NCI-H1092 (cell line): ENCODE data around the gene CBARP.
"Not testable (repeated sequence)": the region's sequence is repeated elsewhere in the genome, so short reads cannot be mapped to it uniquely, and the experiment has no call there.

ENCODE experiments used
- DNase-seq: peaks from one replicate; lab custom pipeline; 2025; lab: John Stamatoyannopoulos, UW

CBARP gene

DNA sequence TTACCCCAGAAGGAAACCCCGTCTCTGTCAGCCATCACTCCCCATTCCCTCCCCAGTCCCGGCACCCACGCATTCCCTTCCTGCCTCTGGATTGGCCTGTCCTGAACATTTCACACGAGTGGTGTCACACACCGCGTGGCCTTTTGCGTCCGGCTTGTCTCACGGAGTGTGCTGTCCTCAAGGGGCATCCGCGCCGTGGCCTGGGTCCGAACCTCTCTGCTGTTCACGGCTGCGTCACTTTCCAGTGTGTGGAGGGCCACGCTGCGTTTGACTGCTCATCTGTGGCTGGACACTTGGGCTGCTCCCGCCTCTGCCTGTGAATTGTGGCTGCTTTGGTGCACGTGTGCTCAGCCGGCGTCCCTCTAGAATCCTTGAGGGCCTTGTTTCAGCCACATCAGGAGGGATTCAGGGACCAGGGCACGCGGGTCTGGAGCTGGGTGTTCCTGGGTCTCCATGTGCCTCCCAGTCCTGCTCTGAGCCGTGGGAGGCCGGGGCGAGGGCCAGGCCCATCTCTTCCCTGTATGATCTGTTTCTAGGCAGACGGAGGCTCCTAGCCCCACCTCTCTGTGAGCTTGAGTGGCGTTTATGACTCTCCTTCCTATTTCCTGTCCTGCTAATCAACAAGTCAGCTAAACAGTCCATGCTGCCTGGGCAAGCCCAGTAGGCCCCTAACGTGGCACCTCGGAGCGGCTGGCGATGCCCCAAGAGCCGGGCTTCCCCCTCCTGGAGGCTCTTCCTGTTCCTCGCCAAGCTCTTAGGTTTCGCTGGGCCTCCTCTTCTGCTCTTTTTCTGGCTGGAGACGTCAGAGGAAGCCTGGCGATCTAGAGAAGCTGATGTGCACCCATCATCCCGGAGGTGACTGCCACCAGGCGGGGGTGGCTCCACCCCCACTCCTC, 24.2 kb downstream of the CBARP start:
- no peak for DNase-seq

DNA sequence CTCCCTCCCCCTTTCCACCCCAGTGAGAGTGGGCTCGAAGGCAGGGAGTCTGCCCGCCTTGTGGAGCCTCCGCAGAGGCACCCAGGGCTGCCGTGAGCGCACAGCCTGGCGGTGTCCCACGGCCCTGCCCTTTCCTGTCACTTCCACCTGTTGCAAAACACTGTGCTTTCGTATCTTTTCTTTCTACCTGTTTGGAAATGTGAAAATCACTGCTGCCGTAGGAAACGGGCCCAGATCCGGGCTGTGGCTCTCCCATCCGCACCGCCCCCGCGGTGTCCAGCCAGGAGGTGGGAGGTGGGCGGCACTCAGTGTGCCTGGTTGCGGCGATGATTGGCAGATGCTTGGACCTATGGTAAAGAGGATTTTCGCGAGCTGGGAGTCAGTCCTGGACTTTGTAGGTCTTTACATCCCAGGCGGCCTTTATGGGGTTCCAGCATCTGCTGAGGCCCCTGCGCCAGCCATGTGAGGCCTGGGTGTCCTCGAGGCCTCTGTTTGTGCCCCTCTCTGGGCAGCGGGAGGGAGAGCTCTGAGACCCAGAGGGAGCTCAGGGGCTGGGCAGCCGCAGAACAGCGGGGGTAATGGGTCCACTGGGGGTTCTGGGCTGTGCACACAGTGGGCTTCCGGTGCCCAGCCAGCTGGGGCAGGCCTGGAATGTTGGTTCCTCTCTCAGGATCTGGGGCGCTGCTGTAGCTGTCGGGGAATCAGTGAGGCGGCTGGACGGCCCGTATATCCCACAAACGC, 26.1 kb downstream of the CBARP start:
- no peak for DNase-seq

DNA sequence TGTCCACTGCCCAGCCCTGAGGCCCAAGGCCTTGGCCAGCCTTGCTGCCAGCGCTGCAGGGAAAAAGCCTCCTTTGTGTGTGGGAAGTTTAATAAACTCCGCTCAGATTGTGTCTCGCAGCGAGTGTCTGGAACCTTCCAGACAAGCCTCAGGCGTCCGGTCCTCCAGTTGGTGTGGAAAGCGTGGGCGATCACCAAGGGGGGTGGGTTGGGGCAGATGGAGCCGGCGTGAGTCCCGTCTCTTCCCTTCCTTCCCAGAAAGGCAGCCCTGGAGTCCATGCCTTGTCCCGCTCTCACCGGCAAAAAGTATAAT, 27.6 kb downstream of the CBARP start:
- DNase-seq: no peak

DNA sequence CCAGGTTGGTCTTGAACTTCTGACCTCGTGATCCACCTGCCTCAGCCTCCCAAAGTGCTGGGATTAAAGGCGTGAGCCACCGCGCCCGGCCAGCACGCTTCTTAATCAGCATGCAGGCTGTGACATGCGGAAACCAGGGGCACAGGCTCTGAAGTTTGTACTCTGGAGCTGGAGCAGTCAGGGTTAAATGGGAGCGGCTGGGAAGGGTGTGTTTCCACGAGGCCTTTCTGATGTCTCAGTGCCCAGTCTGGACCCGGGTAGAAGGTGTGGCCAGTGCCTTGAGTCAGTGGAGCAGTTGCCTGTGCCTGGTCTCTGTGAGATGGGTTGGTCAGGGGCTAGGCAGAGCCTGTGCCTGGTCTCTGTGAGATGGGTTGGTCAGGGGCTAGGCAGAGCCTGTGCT, 29.0 kb downstream of the CBARP start:
- DNase-seq: not testable (repeated sequence)

DNA sequence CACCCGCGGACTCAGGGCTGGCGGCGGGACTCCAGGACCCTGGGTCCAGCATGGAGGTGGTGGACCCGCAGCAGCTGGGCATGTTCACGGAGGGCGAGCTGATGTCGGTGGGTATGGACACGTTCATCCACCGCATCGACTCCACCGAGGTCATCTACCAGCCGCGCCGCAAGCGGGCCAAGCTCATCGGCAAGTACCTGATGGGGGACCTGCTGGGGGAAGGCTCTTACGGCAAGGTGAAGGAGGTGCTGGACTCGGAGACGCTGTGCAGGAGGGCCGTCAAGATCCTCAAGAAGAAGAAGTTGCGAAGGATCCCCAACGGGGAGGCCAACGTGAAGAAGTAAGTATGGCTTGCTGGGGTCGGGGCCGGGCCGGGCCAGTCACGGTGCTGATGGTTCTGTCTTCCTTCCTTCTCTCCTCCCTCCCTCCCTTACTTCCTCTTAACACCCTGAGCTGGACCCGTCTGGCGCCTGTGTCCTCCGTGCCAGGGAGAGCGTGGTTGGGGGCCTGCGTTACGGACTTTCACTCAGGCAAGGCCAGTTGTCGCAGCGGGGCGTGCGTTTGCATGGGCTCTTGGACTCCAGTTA, 30.8 kb downstream of the CBARP start:
- DNase-seq: no peak

DNA sequence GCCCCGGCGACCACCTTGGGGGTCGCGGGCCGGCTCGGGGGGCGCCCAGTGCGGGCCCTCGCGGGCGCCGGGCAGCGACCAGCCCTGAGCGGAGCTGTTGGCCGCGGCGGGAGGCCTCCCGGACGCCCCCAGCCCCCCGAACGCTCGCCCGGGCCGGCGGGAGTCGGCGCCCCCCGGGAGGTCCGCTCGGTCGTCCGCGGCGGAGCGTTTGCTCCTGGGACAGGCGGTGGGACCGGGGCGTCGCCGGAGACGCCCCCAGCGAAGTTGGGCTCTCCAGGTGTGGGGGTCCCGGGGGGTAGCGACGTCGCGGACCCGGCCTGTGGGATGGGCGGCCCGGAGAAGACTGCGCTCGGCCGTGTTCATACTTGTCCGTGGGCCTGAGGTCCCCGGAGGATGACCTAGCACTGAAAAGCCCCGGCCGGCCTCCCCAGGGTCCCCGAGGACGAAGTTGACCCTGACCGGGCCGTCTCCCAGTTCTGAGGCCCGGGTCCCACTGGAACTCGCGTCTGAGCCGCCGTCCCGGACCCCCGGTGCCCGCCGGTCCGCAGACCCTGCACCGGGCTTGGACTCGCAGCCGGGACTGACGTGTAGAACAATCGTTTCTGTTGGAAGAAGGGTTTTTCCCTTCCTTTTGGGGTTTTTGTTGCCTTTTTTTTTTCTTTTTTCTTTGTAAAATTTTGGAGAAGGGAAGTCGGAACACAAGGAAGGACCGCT, 31.5 kb downstream of the CBARP start:
- no peak for DNase-seq

DNA sequence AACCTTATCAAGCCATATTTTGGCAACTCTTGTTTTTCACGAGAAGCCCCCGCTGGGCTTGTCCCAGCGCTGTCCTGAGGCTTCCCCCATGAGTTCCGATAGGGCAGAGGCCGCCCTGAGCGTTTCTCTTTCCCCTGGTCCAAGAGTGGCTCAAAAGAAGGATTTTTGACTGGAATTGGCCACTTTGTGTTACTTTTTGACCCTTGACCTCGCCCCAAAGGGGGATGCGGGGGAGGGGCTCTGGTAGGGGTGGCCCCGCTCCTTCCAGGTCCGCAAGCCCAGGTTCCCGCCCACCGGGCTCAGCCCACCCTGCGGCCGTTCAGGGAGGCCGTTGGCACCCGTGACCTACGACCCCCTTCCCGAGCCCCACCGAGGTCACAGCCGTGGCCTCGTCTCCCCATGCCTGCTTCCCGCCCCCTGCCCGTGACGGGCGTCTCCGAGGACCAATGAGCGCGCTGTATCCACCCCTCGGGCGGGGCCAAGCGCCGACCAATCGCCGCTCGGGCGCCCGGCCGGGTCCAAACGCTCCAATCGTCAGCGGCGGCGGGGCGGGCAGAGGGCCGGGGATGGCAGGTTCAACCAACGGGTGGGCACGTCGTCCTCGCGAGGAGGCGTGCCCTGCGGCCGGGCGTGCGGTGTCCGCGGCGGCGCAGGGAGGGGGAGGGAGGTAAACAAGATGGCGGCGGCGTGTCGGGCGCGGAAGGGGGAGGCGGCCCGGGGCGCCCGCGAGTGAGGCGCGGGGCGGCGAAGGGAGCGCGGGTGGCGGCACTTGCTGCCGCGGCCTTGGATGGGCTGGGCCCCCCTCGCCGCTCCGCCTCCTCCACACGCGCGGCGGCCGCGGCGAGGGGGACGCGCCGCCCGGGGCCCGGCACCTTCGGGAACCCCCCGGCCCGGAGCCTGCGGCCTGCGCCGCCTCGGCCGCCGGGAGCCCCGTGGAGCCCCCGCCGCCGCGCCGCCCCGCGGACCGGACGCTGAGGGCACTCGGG, 32.4 kb downstream of the CBARP start, which contains the start of gene STK11:
STK11 (plus strand) TSS at position 665 of the 986 bp plus-strand sequence. CDS start 1,136 bp downstream, outside the sequence.
- DNase-seq: peak; percentile 97

DNA sequence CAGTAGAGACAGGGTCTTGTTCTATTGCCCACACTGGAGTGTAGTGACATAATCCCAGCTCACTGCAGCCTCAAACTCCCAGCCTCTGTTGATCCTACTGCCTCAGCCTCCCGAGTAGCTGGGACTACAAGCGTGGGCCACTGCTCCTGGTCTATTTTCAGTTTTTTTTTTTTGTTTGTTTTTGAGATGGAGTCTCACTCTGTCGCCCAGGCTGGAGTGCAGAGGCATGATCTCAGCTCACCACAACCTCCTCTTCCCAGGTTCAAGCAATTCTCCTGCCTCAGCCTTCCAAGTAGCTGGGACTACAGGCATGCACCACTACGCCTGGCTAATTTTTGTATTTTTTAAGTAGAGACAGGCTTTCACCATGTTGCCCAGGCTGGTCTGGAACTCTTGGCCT, 37.2 kb downstream of the CBARP start:
- not testable (repeated sequence) for DNase-seq

DNA sequence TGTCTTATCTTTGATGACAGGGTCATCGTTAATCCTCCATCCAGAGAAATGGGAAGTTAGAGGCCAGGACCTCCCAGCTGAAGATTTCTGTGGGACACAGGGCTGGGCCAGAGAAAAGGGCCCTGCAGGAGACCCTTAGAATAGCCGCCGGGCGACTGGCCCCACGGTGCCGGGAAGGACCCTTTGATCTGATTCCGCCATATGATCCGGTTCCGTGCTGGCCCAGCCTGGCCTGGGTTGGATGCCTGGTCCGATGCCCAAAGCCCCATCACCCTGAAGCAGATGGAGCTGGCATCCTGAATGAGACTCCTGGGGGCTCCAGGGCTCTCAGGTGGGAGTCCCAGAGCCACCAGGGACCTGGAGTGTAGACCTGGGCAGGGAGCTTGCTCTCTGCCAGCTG, 38.3 kb downstream of the CBARP start:
- DNase-seq: no peak

DNA sequence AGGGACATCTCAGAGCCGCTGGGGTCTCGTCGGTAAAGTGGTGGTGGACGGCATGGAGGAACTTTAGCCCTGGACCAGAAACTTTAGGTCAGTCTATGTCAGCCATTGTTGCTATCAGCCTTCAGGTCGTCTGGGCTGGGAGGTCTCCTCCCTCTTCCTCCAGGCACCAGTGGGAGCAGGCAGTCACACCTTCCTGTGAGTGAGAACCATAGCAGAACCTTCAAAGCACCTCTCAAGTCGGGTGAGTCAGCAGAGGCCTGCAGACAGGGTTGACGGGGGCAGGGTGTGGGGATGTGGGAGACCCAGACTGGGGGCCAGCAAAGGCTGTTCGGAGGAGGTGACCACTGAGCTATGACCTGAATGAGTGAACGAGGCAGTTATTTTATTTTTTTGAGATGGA, 48.4 kb downstream of the CBARP start:
- no peak for DNase-seq

DNA sequence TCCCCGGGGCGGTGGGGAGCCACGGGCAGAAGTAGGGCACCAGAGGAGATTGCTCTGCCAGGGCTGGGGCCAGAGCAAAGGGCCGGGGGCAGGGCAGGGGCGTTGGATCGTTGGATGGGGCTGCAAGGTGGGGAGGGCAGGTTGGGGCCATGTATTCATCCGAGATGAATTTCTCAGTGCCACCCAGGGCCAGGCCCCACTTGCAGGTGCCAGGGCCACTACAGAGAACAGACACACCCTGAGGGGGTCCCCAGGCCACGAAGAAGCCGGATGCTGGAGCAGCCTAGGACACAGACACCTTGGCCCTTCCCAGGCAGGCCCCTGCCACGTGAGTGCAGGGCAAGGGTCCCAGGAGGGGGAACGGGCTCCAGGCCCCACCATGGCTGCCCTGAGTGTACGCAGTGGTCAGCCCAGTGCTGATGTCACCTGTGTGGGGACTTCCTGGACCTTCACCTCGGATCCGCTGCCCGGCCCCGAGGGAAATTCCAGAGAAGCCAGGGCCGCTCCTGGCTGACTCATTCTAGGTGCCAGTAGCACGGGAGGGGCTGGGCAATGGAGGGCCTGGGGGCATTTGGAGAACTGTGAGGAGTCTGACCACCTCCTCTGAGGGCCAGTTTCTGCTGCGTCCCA, 54.1 kb downstream of the CBARP start:
- no peak for DNase-seq

DNA sequence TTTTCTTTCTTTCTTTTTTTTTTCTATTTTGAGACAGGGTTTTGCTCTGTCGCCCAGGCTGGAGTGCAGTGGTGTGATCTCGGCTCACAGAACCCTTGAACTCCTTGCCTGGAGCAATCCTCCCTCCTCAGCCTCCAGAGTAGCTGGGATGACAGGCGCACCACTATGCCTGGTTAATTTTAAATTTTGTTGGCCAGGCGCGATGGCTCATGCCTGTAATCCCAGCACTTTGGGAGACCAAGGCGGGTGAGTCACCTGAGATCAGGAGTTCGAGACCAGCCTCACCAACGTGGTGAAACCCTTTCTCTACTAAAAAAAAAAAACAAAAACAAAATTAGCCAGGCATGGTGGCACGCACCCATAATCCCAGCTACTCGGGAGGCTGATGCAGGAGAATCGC, 55.1 kb downstream of the CBARP start:
- no peak for DNase-seq

DNA sequence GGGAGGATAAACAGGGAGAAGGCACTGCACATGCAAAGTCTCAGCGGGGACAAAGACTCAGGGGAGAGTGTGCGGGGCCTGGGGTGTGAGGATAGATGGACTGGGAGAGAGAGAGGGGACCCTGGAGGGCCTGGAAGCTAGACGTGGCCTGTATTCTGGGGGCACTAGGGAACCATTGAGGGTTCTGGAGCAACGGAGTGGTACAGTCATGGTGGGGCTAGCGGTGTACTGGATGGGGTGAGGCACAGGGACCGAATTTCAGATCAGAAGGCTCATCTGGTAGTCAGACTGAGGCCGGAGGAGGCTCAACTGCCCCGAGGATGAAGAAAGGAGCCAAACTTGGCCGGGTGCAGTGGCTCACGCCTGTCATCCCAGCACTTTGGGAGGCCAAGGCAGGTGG, 55.7 kb downstream of the CBARP start:
- DNase-seq: no peak

DNA sequence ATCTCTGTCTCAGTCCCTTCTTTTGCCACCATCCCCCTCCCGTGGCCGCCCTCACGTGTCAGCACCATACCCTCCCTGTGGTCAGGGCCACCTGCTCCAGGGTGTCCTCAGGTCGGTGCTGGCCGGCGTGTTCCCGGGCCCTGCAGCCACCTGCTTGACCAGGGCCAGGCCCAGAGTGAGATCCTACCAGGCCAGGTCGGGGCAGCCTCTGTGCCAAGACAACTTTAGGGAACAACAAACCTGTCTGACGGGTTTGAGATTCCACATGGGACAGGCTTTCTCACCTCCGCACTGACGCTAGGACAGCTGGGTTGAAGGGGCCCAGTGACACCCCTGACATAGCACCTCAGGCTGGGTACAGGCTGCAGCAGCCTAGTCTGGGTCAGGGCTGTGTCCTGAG, 56.2 kb downstream of the CBARP start:
- no peak for DNase-seq
